DND-41 (cell line): ENCODE measurements around the gene RASGRF2.

Experiments
- EZH2 ChIP-seq: IDR thresholded peaks from 3 replicates; pipeline ENCODE4 v1.6.1; 2012; ENCODE audit warnings: borderline replicate concordance, low read depth, mild to moderate bottlenecking, moderate library complexity, low read length, inconsistent platforms; ENCODE audit not compliant: severe bottlenecking
- TF ChIP-seq, protein P1 (sequence below): IDR thresholded peaks from 2 replicates; pipeline ENCODE4 v1.5.1; 2012; ENCODE audit warnings: borderline replicate concordance, low read length, moderate library complexity, mild to moderate bottlenecking; ENCODE audit not compliant: poor library complexity, severe bottlenecking; ENCODE audit errors: extremely low read depth

DNA sequence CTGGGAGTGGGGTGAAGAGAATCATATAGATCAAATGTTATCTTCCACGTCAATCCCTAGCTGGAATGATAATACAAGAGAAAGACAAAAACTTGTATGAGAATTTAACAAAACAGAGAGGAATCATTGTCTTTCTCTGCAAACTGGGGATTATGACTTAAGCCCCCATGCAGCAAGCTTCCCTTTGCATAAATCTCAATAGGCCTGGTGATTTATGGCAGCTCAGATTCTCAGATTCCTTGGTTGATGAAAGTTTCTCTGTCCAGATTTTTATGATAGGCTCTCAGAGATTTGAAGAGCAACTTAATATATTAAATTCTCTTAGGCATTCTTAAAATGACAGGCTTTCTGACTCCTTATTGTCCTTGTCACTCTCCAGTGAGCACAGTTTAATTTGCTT lies 56.0 kb downstream of the RASGRF2 start:
- TF ChIP-seq, protein P1, sequence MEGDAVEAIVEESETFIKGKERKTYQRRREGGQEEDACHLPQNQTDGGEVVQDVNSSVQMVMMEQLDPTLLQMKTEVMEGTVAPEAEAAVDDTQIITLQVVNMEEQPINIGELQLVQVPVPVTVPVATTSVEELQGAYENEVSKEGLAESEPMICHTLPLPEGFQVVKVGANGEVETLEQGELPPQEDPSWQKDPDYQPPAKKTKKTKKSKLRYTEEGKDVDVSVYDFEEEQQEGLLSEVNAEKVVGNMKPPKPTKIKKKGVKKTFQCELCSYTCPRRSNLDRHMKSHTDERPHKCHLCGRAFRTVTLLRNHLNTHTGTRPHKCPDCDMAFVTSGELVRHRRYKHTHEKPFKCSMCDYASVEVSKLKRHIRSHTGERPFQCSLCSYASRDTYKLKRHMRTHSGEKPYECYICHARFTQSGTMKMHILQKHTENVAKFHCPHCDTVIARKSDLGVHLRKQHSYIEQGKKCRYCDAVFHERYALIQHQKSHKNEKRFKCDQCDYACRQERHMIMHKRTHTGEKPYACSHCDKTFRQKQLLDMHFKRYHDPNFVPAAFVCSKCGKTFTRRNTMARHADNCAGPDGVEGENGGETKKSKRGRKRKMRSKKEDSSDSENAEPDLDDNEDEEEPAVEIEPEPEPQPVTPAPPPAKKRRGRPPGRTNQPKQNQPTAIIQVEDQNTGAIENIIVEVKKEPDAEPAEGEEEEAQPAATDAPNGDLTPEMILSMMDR: no peak
- no peak for TF ChIP-seq EZH2
